ENCODE results near the gene MLX.

The MLX gene, protein sequence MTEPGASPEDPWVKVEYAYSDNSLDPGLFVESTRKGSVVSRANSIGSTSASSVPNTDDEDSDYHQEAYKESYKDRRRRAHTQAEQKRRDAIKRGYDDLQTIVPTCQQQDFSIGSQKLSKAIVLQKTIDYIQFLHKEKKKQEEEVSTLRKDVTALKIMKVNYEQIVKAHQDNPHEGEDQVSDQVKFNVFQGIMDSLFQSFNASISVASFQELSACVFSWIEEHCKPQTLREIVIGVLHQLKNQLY

DNA sequence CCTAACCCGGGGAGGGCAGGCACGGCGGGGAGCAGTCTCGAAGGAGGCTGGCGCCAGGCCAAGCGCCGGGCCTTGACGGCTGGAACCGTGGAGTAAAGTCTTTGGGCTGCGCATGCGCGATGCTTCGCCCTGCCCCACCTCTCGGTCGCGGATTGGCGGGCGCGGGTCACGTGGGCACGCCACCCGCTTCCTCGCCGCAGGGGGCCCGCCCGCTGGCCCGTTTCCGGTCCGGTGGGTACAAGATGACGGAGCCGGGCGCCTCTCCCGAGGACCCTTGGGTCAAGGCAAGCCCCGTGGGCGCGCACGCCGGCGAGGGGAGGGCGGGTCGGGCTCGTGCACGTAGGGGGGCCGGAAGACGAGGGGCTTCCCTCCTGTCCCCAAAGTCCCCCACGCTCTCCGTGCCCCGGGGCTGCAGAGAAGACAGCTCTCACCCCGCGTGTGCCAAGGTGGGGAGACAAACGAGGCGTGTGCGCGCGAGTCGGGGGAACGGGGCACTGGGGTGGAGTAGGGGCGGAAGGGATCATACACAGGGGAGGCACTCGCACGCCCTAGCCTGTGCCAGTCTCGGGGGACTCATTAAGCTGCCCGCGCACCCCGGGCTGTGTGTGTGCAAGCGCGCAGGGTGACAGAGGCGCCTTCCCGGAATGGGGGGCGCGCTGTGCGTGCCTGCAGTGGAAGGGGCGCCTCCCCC is at the start of gene MLX:
Gene MLX, plus strand, starts transcription at position 218 of the 691 bp plus-strand sequence. Its CDS starts 25 bp downstream, at position 243.
- peak; percentile 90 for DNase-seq

DNA sequence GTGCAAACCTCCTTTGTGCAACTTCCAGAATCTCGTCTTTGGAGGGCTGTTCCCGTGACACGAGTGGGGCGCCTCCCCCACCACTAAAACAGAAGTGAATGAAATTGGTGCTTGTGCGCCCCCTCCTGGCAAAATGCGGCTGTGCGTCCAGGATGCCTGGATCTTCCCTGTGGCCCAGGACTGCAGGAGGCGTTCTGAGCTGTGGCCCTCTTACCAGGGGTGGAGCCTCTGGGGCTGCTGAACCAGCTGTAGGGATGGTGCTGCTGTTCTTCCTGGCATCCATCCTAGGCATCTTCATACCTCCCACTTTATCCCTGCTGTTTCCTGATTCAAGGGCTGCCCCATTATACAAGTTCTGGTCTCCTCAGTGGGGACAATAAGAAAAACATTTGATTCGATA is 49.4 kb upstream of the MLX start:
- DNase-seq, result peak; percentile 76

DNA sequence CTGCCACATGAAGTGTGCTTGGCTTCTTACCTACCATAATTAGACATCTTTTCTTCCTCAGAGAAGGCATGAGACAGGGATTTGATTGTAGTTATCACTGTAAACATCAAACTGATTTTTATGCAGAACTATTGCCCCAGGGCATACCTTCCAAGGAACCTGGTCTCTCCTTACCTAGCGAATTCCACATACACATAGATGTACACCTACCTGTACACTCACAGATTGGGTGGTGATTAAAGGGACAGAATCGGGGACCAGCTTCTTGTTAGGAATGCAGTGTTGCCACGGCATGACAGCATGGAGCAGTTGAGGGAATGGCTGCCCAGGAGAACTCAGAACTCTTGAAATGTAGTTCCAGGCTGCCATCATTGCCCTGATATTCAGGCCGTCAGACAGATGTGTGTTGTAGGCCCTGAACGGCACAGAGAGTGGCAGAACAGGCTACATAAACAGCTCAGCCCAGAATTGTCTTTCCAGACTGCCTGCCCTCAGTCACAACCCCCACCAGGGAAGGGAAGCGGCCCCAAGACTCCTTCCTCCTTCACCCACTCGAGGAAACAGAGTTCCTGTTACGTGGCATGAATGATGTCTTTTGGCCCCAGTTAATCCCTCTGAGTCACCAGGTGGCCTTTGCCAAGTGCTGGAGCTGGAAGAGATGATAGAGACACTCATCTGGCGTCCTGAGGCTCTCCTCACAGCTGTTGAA is 48.7 kb upstream of the MLX start:
- DNase-seq, result peak; percentile 43

DNA sequence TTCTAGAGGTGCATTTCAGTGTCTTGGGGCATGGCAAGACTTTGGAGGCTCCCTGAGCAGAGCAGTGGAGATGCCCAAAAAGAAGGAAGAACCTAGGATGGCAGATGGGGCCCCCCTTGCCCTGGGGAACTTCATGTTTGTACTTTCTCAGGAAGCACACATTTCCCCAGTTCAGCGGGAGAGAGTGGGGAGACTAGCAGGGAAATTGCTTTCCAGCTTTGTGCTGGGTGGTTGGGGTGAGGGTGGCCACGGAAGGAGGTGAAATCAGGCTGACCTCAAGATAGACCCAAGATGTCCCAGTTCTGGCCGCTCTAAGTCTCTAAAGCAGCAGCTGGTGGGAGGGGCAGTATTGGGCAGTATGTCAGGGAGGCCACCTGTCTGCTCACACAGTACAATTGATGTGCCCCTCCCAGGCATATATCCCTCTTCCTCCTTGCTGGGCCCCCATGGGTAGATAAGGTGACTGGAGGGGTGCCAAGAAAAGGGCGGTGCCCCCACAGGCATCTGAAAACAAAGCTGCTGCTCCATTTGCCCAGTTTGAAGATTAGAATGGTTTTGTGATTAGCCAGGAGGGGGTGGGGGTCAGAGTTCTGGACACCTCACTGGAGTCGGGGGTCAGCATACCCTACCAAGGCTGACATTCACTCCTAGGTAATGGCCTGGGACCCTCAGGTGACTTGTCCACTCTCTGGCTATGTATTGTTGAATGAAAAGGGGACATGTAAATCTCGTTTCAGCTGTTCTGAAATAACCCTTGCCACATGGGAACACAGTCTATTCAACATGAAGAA is 48.0 kb upstream of the MLX start:
- DNase-seq, result no peak

DNA sequence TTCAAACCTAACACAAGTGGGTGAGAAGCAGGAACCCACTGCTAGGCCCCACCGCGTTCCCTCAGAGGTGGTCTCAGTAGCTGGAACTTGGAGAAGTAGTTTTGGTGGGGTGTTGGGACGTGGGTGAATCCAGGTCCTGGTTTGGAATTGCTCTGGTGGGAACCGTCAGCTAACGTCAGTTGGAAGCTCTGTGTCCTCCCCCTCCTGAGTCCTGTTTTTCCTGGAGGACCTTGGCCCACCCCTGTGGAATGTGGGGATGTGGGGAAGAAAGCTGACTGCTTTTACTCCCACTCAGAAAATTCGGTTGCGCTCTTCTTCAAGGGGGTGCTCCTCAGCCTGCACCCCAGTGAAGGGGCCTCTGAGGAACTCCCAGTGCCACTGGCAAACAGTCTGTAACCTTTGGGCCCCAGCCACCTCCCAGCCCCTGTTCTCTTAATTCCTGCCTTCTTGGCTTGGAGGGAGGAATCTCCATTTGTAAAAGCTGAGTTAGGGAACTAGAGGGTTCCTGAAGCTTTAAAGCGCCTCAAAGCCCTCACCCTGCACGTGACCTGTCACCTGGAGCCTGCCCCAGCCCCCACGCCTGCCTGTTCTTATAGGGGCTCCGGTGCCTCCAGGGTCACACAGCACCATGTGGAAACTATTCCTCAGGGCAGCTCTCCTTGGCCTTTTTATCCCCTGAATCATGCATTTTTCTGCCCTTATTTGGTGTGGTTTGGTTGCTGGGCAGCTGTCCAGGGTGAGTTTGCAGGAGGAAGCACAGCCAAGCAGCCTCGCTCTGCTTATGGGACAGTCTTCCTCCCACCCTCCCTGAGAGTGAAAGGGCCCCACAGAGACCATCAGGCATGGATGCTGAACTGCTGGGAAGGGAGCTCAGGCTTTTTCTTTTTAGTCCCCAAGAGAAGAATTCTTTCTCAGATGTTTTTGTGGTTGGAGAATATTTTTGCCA is 47.1 kb upstream of the MLX start:
- no peak for DNase-seq

DNA sequence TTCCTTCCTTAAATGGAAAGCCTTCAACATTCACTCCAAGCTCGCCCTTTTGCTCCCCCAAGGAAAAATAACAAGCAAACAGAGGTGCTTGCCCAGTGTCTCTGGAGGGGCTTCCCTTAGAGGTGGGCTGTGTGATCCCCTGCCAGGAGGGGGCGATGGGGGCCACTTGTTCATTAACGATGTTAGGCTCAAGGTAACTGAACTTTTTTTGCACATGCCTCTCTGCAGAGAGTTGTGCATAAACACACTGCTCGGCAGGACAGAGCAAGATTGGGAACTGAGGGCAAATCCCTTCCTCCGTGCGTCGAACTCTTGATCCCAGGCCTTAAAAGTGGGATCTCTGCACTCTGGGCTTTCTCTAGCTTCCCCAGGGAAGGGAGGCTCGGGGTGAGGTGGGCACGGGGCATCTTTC is 46.4 kb upstream of the MLX start:
- DNase-seq, result no peak

DNA sequence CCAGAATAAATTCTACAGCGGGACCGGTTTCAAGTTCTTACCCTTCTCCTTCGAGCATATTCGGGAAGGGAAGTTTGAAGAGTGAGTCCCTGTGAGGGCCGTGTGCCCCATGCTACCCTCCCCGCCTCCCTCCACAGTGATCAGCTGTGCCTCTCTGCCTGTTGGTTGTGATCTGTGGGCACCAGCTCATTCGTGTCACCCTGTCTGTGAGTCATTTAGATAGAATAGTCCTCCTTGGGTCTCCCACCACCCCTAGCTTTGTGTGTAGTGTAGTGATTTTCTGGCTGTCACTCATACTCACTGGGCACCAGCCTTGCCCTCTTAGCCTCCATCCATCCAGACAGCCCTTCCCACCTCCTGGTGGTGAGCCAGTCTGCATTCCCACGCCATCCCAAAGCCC is 45.9 kb upstream of the MLX start:
- no peak for DNase-seq

DNA sequence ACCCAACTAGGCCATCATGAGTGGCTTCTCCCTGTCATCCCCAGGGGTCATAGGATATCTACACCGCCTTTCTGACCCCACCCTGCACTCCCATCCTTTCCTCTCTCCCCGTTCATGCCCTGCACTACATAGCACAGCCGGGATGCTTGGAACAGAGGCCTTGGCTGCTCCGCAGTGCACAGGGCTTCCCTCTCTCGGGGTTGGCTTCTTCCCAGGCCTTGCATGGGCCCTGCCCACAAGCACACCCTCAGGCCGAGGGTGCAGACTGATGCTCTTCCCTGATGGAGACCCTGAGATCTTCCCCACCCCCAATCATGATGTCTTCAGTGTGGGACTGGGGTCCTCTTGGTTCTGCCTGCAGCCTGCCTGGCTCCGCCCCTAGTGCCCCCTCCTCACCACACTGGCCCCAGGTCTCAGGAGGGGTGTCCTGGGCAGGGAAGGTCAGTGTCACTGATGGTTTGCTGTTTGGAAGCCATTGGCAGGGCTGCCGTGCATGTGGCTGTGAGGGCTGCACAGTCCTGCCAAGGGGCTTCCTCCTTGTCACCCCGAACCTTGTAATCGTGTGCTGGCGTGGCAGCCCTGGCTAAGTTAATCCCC is 45.1 kb upstream of the MLX start:
- no peak for DNase-seq

DNA sequence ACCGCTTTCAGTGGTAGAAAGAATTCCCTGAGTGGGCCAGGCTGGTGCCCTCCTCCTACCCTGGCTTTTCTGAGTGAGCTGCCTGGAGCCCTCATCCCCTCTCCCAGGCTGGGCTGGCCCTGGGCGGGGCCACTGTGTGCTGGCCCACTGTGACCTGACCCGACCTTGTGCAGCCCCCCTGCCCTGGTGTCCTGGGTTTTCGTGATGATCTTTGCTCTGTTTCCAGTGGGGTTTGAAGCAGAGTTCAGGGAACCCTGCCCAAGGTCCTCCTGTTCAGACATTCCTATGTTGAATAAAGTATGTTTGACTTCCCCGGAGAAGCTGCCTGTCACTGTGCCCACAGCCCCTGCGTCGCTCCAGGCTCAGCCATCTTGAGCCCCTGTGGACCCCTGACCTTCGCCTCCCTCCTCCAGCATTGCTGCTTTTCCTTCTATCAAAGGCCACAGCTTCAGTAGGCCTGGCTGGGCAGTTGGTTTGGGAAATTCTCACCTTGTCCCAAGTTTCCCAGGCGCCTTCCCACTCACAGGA is 44.6 kb upstream of the MLX start:
- DNase-seq, result no peak

DNA sequence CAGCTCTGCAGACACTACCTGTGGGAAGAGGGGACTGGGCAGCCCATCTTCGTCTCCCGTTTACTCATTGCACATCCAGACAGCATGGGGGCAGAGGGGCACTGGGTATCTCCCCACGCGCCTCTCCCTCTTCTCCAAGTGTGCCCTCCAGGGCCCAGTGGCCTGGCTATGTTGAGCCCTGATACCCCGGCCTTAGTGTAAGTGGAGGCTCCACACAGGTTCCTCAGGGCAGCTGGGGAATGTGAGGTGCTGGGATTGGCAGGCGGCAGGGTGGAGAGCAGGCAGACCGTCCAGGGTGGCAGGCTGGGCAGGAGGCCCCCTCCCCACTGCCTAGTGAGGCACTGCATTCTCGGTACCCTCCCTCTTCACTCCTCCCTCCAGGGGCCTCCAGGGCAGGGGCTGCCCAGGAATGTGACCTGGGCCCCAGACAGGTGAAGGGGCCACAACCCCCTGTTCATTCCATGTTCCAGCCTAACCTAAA is 44.1 kb upstream of the MLX start:
- no peak for DNase-seq

DNA sequence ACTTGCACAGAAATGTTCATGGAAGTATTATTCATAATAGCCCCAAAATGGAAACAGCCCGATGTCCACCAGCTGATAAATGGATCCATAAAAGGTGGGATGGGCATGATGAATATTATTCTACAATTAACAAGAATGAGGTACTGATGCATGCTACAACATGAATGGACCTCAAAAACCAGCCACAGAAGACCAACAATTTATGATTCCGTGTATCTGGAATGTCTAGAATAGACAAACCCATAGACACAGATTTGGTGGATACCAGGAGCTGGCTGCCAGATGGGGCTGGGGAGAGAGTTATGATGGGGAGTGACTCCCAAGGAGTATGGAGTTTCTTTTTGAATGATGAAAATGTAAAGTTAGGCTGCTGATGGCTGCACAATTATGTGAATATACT is 41.7 kb upstream of the MLX start:
- no peak for DNase-seq

DNA sequence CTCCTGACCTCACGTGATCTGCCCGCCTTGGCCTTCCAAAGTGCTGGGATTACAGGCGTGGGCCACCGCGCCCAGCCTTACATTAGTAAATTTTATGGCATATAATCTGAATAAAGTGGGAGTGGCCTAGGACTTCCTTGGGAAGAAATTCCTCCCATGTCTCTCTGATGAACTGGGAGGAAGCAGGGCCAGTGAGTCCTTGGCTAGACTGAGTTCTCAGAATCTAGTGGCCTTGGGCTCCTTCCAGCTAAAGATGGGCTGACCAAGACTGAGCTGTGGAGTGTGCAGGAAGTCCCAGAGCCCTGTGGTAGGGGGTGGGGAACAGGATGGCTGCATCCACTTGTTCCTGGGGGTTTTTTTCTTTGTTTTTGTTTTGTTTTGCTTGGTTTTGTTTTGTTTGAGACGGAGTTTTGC is 40.9 kb upstream of the MLX start:
- no peak for DNase-seq

DNA sequence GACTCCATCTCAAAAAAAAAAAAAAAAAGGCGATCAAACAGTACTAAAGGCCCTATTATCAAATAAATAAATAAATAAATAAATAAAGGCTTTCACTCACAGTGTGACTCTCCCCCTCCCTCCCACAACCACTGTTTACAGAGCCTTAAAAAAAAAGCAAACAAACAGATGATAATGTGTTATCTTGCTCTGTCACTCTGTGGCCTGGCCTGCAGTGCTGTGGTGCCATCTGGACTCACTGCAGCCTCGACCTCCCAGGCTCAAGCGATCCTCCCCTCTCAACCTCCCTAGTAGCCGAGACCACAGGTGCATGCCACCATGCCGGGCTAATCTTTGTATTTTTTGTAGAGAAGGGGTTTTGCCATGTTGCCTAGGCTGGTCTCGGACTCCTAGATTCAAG is 39.0 kb upstream of the MLX start:
- no peak for DNase-seq

DNA sequence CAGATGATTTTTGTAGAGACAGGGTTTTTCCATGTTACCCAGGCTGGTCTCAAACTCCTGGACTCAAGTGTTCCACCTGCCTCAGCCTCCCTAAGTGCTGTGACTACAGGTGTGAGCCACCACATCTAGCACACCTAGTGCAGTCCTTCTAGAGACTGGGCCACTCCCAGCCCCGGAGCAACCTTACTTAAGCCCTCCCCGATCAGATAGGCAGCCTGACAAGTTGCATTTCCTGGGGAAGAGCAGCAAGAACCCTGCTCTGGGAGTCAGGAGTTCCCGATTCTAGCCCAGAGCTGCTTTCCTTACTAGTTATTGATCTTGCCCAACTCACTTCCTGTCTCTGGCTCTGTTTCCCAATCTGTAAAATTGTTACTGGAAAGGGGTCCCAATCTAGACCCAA is 37.8 kb upstream of the MLX start:
- DNase-seq, result no peak

DNA sequence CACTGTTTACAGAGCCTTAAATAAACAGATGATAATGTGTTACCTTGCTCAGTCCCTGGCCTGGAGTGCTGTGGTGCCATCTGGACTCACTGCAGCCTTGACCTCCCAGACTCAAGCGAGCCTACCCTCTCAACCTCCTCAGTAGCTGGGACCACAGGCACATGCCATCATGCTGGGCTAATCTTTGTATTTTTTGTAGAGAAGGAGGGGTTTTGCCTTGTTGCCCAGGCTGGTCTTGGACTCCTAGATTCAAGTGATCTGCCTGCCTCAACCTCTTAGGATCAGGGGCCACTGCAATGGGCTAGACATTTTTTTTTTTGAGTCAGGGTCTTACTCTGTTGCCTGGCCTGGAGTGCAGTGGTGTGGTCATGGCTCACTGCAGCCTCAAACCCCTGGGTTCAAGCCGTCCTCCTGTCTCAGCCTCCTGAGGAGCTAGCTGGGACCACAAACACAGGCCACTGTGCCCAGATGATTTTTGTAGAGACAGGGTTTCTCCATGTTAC is 35.9 kb upstream of the MLX start:
- no peak for DNase-seq

DNA sequence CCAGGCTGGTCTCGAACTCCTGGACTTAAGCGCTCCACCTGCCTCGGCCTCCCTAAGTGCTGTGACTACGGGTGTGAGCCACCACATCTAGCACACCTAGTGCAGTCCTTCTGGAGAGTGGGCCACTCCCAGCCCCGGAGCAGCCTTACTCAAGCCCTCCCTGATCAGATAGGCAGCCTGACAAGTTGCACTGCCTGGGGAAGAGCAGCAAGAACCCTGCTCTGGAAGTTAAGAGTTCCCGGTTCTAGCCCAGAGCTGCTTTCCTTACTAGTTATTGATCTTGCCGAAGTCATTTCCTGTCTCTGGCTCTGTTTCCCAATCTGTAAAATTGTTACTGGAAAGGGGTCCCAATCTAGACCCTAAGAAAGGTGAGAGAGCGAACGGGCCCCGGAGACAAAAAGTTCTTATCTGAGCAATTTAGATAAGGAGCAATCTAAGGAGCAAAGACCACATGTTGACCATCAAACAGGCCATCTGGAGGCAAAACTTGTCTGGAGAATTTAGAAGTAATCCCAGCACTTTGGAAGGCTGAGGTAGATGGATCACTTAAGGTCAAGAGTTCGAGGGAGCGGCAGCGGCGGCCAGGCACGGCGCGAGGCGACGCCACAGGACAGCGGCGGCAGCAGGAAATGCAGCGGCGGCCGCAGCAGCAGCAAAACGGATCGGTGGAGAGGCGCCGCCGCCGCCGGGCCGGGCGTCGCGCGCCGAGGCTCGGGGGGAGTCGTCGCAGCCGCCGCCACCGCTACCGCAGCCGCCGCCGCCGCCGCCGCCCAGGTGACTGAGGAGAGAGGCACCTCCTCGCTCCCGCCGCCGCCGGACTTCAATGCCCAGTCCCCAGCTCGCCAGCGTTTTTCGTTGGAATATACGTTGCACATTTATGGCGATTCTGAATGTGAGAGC is 35.2 kb upstream of the MLX start:
- peak; percentile 53 for DNase-seq

DNA sequence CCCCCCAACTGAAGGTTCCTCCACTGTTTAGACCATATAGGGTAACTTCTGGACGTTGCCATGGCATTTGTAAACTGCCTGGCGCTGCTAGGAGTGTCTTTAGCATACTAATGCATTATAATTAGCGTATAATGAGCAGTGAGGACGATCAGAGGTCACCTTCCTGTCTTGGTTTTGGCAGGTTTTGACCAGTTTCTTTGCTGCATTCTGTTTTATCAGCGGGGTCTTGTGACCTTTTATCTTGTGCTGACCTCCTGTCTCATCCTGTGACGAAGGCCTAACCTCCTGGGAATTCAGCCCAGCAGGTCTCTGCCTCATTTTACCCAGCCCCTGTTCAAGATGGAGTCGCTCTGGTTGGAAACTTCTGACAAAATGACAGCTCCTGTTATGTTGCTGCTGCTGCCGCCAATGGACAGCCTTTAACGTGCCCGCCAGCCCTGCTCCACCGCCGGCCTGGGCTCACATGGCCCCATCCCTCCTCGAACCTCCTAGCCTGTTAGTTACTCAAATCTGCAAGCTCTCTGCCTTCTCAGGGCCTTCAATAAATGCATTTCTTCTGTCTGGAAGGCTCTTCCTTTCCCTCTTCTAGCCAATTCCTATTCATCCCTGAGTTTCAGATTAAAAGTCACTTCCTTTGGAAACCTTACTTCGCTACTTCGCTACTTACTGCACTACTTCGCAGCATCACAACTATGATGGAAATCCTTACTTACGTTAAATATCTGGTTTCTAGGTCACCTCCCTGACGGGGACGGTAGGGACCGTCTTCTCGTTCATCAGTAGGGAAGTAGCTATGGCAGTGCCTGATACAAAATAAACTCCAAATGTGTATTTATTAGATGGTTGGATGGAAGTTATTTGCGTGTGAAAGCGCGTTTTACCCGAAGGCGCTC is 31.5 kb upstream of the MLX start:
- no peak for DNase-seq

DNA sequence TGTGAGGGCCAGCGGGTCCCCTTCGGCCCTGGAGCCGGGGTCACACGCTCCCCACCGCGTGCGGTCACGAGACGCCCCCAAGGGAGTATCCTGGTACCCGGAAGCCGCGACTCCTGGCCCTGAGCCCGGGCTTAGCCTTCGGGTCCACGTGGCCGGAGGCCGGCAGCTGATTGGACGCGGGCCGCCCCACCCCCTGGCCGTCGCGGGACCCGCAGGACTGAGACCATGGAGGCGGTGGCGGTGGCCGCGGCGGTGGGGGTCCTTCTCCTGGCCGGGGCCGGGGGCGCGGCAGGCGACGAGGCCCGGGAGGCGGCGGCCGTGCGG is 30.9 kb upstream of the MLX start, which contains the start of gene NAGLU:
Gene NAGLU, plus strand, starts transcription at position 194 of the 324 bp plus-strand sequence. Its CDS starts 32 bp downstream, at position 226.
- peak; percentile 82 for DNase-seq

Data from CD4-positive, alpha-beta T cell treated with Interferon gamma for 1 hour (primary cell).